Loucy (cell line): ENCODE measurements around the gene S100A13.

ENCODE experiments used
- CTCF ChIP-seq: fragments of 200-600 bp; sonication (generic); conservative IDR thresholded peaks from 2 replicates; pipeline ENCODE4 v1.5.1; 2014; ENCODE audit warnings: mild to moderate bottlenecking, antibody characterized with exemption, low read length
- EZH2phosphoT487 ChIP-seq: fragments of 200-600 bp; IDR thresholded peaks from 2 replicates; pipeline ENCODE4 v1.6.1; 2018; ENCODE audit warnings: antibody characterized with exemption, mild to moderate bottlenecking, moderate library complexity, borderline replicate concordance

- TF ChIP-seq CTCF (no peak), EZH2phosphoT487 (no peak)
These were observed 43.3 kb downstream of the S100A13 start for GRCh38 chr1:153583976-153584375.
